CD14-positive monocyte (primary cell): ENCODE results near the gene DHX58. TPM values are rescaled to one million over a fixed set of nuclear protein-coding genes. Genes with fewer than 3 reads are reported as not detected.
A peak's percentile ranks its signal among the peaks of the same experiment; 100 is the strongest.

Experiments
- DNase-seq, 3 donors: peaks; one replicate each; pipeline ENCODE4 v3.0.0-alpha.2; 2011 to 2022
- H2AFZ ChIP-seq: 2 replicates; pipeline ENCODE4 v1.6.0; 2012; ENCODE audit warnings: mild to moderate bottlenecking, low read depth, low read length, inconsistent platforms; ENCODE audit not compliant: insufficient read depth, poor library complexity, severe bottlenecking
- H3K27ac ChIP-seq, 2 donors: 1 replicate in 1 of 2; 2 replicates in 1 of 2; pipeline ENCODE4 v1.5.1; 2012 to 2013; ENCODE audit warnings: low read length in 2 of 2, control low read depth in 1 of 2, inconsistent platforms in 1 of 2, low read depth in 1 of 2, mild to moderate bottlenecking in 1 of 2
- H3K27me3 ChIP-seq, 2 donors: one replicate each; pipeline versions ENCODE4 v1.6.0 to v1.6.1; 2011 to 2013; ENCODE audit warnings: low read length in 2 of 2; ENCODE audit not compliant: control insufficient read depth in 2 of 2, insufficient read depth in 2 of 2
- H3K36me3 ChIP-seq, 2 donors: replicated peaks in 1 of 2; 1 replicate in 1 of 2; 2 replicates in 1 of 2; pipeline versions ENCODE4 v1.5.1 to v1.6.1; 2012 to 2013; ENCODE audit warnings: low read length in 2 of 2, control low read depth in 1 of 2, inconsistent platforms in 1 of 2, mild to moderate bottlenecking in 1 of 2; ENCODE audit not compliant: insufficient read depth in 2 of 2, control insufficient read depth in 1 of 2
- H3K4me1 ChIP-seq, 2 donors: 1 replicate in 1 of 2; 2 replicates in 1 of 2; pipeline versions ENCODE4 v1.5.1 to v1.6.1; 2012 to 2013; ENCODE audit warnings: low read length in 2 of 2, control low read depth in 1 of 2, inconsistent platforms in 1 of 2, mild to moderate bottlenecking in 1 of 2, moderate library complexity in 1 of 2; ENCODE audit not compliant: insufficient read depth in 2 of 2, control insufficient read depth in 1 of 2
- H3K4me2 ChIP-seq: replicated peaks from 2 replicates; pipeline ENCODE3; 2012; ENCODE audit warnings: low read length, moderate library complexity, mild to moderate bottlenecking; ENCODE audit not compliant: poor library complexity, severe bottlenecking; ENCODE audit errors: extremely low read depth
- H3K4me3 ChIP-seq, 3 experiments: fragments of 200-600 bp in 1 of 3; sonication (generic) in 1 of 3; replicated peaks in 1 of 3; 1 replicate in 2 of 3; 2 replicates in 1 of 3; pipeline ENCODE4 v1.5.1; 2011 to 2013; ENCODE audit warnings: low read length in 3 of 3, mild to moderate bottlenecking in 3 of 3, control low read depth in 2 of 3, low read depth in 2 of 3, inconsistent platforms in 1 of 3, moderate library complexity in 1 of 3
- H3K79me2 ChIP-seq: 2 replicates; pipeline ENCODE4 v1.6.0; 2012; ENCODE audit warnings: mild to moderate bottlenecking, control low read depth, inconsistent platforms, low read length, moderate library complexity; ENCODE audit not compliant: insufficient read depth
- H3K9ac ChIP-seq: 2 replicates; pipeline ENCODE4 v1.6.0; 2017; ENCODE audit warnings: low read length, mild to moderate bottlenecking; ENCODE audit not compliant: insufficient read depth, poor library complexity, severe bottlenecking
- H3K9me3 ChIP-seq, 2 donors: replicated peaks in 1 of 2; 1 replicate in 1 of 2; 2 replicates in 1 of 2; pipeline versions ENCODE4 v1.5.1 to v1.6.1; 2012 to 2013; ENCODE audit warnings: low read length in 2 of 2, control low read depth in 1 of 2; ENCODE audit not compliant: control insufficient read depth in 1 of 2, insufficient read depth in 1 of 2
- H4K20me1 ChIP-seq: 2 replicates; pipeline ENCODE4 v1.6.0; 2012; ENCODE audit warnings: mild to moderate bottlenecking, low read length, control low read depth, moderate library complexity; ENCODE audit not compliant: insufficient read depth
- H3K27ac Mint-ChIP-seq, 7 donors: one replicate each; pipeline ENCODE4 v1.8.0; 2020; ENCODE audit warnings: mild to moderate bottlenecking in 7 of 7, mixed read lengths in 7 of 7, moderate library complexity in 6 of 7, inconsistent platforms in 2 of 7
- H3K27me3 Mint-ChIP-seq, 3 donors: one replicate each; pipeline ENCODE4 v1.8.0; 2021 to 2022; ENCODE audit warnings: low read depth in 3 of 3, mild to moderate bottlenecking in 3 of 3, mixed read lengths in 3 of 3, moderate library complexity in 3 of 3, inconsistent platforms in 1 of 3
- H3K36me3 Mint-ChIP-seq, 2 donors: one replicate each; pipeline ENCODE4 v1.8.0; 2020; ENCODE audit warnings: mixed read lengths in 2 of 2, inconsistent platforms in 1 of 2, mild to moderate bottlenecking in 1 of 2
- H3K4me1 Mint-ChIP-seq: one replicate; pipeline ENCODE4 v1.8.0; 2020; ENCODE audit warnings: mild to moderate bottlenecking, mixed read lengths
- H3K4me3 Mint-ChIP-seq, 2 donors: one replicate each; pipeline ENCODE4 v1.8.0; 2020; ENCODE audit warnings: mild to moderate bottlenecking in 2 of 2, mixed read lengths in 2 of 2, moderate library complexity in 1 of 2
- H3K9me3 Mint-ChIP-seq, 7 donors: one replicate each; pipeline ENCODE4 v1.8.0; 2020 to 2022; ENCODE audit warnings: mixed read lengths in 7 of 7, mild to moderate bottlenecking in 6 of 7, moderate library complexity in 6 of 7, inconsistent platforms in 2 of 7
- WGBS: methylation state at CpG from one replicate; pipeline ENCODE4 v1.1.5; 2013; ENCODE audit warnings: missing lambda C conversion rate; ENCODE audit not compliant: insufficient coverage; 5-methylcytosine and 5-hydroxymethylcytosine counted together
- intact Hi-C, 2 donors: fragments of 100-400 bp; cut with micrococcal nuclease; formaldehyde crosslinking; loops; one replicate each; pipeline versions ENCODE4 v1.15.0 to v1.15.1; 2023
- polyA plus RNA-seq, 3 donors: library from polyadenylated mRNA; depleted of rRNA in 1 of 3; unstranded in 2 of 3; stranded (reverse) in 1 of 3; fragments of 300-500 nt in 2 of 3; fragments of >200 nt in 1 of 3; fragmentation: Illumina TruSeq in 2 of 3; gene quantifications; 1 replicate in 2 of 3; 2 replicates in 1 of 3; pipeline ENCODE4 v1.2.3, GENCODE V29; 2012 to 2021
- TF ChIP-seq, protein P1 (sequence below): fragments of 200-600 bp; IDR thresholded peaks from one replicate; pipeline ENCODE4 v1.8.0; 2022; ENCODE audit warnings: antibody characterized with exemption, mild to moderate bottlenecking

The DHX58 gene
- polyA plus RNA-seq, 3 donors = 13.2 to 46.7 (median 16.0) TPM

DNA sequence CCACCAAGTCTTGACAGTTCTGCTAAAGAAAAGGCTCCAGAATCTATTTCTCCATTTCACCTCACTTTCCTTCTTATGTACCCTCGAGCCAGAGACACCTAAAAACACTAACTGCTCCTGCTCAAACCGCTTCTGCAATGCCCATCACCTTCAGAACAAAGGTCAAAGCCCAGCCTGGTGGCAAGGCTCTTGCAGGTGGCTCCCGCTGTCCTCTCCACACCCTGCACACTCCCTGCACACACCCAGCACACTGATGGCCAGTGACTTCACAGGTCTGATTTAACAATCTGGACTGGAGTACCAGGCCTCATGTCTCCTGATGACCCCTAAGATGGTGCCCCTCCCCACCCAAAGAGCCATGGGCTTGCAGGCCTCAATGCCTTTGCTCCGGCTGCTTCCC is 52.3 kb downstream of the DHX58 start:
- H3K4me3 Mint-ChIP-seq = peak overlapping the region in 1 of 2 donors; percentile 44
- peaks cover 27% of the 10 kb centered on the region for H3K4me1 Mint-ChIP-seq
- H2AFZ ChIP-seq = peak overlapping the region; percentile 53
- intact Hi-C loops = loop anchor here (5.0 kb wide), 2 partner anchors 33 to 52 kb away; partner anchors contain the start of gene DHX58 (in 1 of the 2)
- TF ChIP-seq, protein P1, sequence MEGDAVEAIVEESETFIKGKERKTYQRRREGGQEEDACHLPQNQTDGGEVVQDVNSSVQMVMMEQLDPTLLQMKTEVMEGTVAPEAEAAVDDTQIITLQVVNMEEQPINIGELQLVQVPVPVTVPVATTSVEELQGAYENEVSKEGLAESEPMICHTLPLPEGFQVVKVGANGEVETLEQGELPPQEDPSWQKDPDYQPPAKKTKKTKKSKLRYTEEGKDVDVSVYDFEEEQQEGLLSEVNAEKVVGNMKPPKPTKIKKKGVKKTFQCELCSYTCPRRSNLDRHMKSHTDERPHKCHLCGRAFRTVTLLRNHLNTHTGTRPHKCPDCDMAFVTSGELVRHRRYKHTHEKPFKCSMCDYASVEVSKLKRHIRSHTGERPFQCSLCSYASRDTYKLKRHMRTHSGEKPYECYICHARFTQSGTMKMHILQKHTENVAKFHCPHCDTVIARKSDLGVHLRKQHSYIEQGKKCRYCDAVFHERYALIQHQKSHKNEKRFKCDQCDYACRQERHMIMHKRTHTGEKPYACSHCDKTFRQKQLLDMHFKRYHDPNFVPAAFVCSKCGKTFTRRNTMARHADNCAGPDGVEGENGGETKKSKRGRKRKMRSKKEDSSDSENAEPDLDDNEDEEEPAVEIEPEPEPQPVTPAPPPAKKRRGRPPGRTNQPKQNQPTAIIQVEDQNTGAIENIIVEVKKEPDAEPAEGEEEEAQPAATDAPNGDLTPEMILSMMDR = no peak
- H3K4me3 ChIP-seq = no peak overlapping the region
- H3K79me2 ChIP-seq = no peaks in the 10 kb centered on the region
- peak overlapping the region in 1 of 7 donors; percentile 26 for H3K27ac Mint-ChIP-seq
- H3K36me3 ChIP-seq = no peaks in the 10 kb centered on the region
- no peak overlapping the region for H3K27ac ChIP-seq
- no peak overlapping the region for H3K4me2 ChIP-seq
- WGBS = 78% methylated on average over 4 of the region's 4 CpGs
- H3K36me3 Mint-ChIP-seq = no peaks in the 10 kb centered on the region
- H3K9me3 Mint-ChIP-seq = peaks cover 0 to 1% (median 0%) of the 10 kb centered on the region in 7 donors
- no peaks in the 10 kb centered on the region for H4K20me1 ChIP-seq
- peaks cover 0 to 3% (median 1%) of the 10 kb centered on the region in 3 donors for H3K27me3 Mint-ChIP-seq
- H3K27me3 ChIP-seq = no peaks in the 10 kb centered on the region
- H3K9ac ChIP-seq = no peak overlapping the region
- no peak for DNase-seq
- no peaks in the 10 kb centered on the region for H3K9me3 ChIP-seq
- H3K4me1 ChIP-seq = peaks cover 15 to 16% of the 10 kb centered on the region in 2 donors

DNA sequence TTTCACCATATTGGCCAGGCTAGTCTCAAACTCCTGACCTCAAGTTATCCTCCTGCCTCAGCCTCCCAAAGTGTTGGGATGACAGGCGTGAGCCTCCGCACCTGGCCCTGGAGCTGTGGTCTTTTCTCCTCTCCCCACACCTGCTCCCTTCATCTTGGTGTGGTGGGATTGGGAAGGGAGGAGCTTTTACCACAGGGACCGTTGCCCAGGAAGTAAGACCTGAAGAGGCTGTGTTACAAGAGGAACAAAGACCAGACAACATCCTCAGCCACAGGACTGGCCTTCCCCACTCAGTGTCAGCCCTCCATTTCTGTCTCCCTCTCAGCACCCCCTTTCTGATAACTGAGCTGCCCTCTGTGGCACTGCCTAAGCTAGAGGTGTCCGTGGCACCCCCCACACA is 52.7 kb downstream of the DHX58 start:
- no peaks in the 10 kb centered on the region for H3K27me3 ChIP-seq
- H3K4me2 ChIP-seq = no peak overlapping the region
- no peak overlapping the region for H3K4me3 ChIP-seq
- H3K79me2 ChIP-seq = no peaks in the 10 kb centered on the region
- Mint-ChIP-seq H3K9me3 (peaks cover 0 to 1% (median 0%) of the 10 kb centered on the region in 7 donors), H3K27ac (no peak overlapping the region), H3K27me3 (peaks cover 3 to 5% (median 5%) of the 10 kb centered on the region in 3 donors), H3K36me3 (no peaks in the 10 kb centered on the region), H3K4me1 (peaks cover 27% of the 10 kb centered on the region), H3K4me3 (no peak overlapping the region)
- intact Hi-C loops = loop anchor here (5.0 kb wide), 2 partner anchors 33 to 52 kb away; partner anchors contain the start of gene DHX58 (in 1 of the 2)
- WGBS = 0% methylated on average over 1 of the region's 4 CpGs
- H2AFZ ChIP-seq = peak overlapping the region; percentile 53
- no peaks in the 10 kb centered on the region for H3K36me3 ChIP-seq
- H3K4me1 ChIP-seq = peaks cover 15 to 16% of the 10 kb centered on the region in 2 donors
- no peak overlapping the region for H3K9ac ChIP-seq
- H4K20me1 ChIP-seq = no peaks in the 10 kb centered on the region
- H3K9me3 ChIP-seq = no peaks in the 10 kb centered on the region
- TF ChIP-seq, protein P1 = no peak
- no peak for DNase-seq
- H3K27ac ChIP-seq = no peak overlapping the region
